ENCODE results near the gene KCNJ18. TPM values are rescaled to one million over a fixed set of nuclear protein-coding genes. Genes with fewer than 3 reads are reported as not detected.
"Not testable (repeated sequence)": the region's sequence is repeated elsewhere in the genome, so short reads cannot be mapped to it uniquely, and the experiment has no call there.

KCNJ18 gene
- total RNA-seq, 4 donors from 2014 or later, result not detected

GRCh38 chr17:21696842-21697507 lies 4.7 kb downstream of the KCNJ18 start:
- H3K36me3 ChIP-seq, H3K9me3 ChIP-seq, H3K27ac ChIP-seq, H3K4me1 ChIP-seq, H3K27me3 ChIP-seq, H3K4me3 ChIP-seq, DNase-seq: not testable (repeated sequence)

GRCh38 chr17:21697508-21697860 lies 5.2 kb downstream of the KCNJ18 start:
- not testable (repeated sequence) for H3K4me3 ChIP-seq, H3K36me3 ChIP-seq, H3K27me3 ChIP-seq, H3K9me3 ChIP-seq, DNase-seq, H3K4me1 ChIP-seq, H3K27ac ChIP-seq

- not testable (repeated sequence) for H3K27me3 ChIP-seq, H3K36me3 ChIP-seq, H3K4me1 ChIP-seq, H3K4me3 ChIP-seq, DNase-seq, H3K27ac ChIP-seq, H3K9me3 ChIP-seq
These were observed 6.2 kb downstream of the KCNJ18 start for GRCh38 chr17:21698437-21699075.

GRCh38 chr17:21699124-21699523 lies 6.8 kb downstream of the KCNJ18 start:
- H3K27me3 ChIP-seq, H3K36me3 ChIP-seq, DNase-seq, H3K27ac ChIP-seq, H3K4me1 ChIP-seq, H3K4me3 ChIP-seq, H3K9me3 ChIP-seq: not testable (repeated sequence)

- not testable (repeated sequence) for H3K27me3 ChIP-seq, H3K9me3 ChIP-seq, H3K27ac ChIP-seq, H3K4me1 ChIP-seq, DNase-seq, H3K4me3 ChIP-seq, H3K36me3 ChIP-seq
These were observed 7.4 kb downstream of the KCNJ18 start for GRCh38 chr17:21699573-21700236.

- H3K27ac ChIP-seq, H3K4me1 ChIP-seq, H3K36me3 ChIP-seq, H3K27me3 ChIP-seq, H3K4me3 ChIP-seq, H3K9me3 ChIP-seq: not testable (repeated sequence)
- peak in 1 of 3 donors; percentile 15 for DNase-seq
These were observed 8.8 kb downstream of the KCNJ18 start for GRCh38 chr17:21701090-21701489.

GRCh38 chr17:21702029-21702428 lies 9.7 kb downstream of the KCNJ18 start:
- H3K27ac ChIP-seq, H3K4me3 ChIP-seq, H3K27me3 ChIP-seq, H3K36me3 ChIP-seq, H3K4me1 ChIP-seq, H3K9me3 ChIP-seq: not testable (repeated sequence)
- peak in 1 of 3 donors; percentile 23 for DNase-seq

- H3K4me1 ChIP-seq, H3K27ac ChIP-seq, H3K36me3 ChIP-seq, H3K27me3 ChIP-seq, H3K9me3 ChIP-seq, H3K4me3 ChIP-seq: not testable (repeated sequence)
- DNase-seq, result peak in 1 of 3 donors; percentile 19
These were observed 10.2 kb downstream of the KCNJ18 start for GRCh38 chr17:21702521-21702920.

- DNase-seq, result peak in 1 of 3 donors; percentile 21
- H3K4me1 ChIP-seq, H3K36me3 ChIP-seq, H3K4me3 ChIP-seq, H3K27ac ChIP-seq, H3K9me3 ChIP-seq, H3K27me3 ChIP-seq: not testable (repeated sequence)
These were observed 10.8 kb downstream of the KCNJ18 start for GRCh38 chr17:21702940-21703640.

GRCh38 chr17:21703891-21704872 lies 11.9 kb downstream of the KCNJ18 start:
- not testable (repeated sequence) for H3K4me3 ChIP-seq, H3K27ac ChIP-seq, H3K4me1 ChIP-seq, H3K36me3 ChIP-seq, H3K9me3 ChIP-seq, H3K27me3 ChIP-seq
- peak in 1 of 3 donors; percentile 38 for DNase-seq

Data from Peyer's patch (tissue), 4 donors.